ENCODE results near the gene AKAP7. TPM values are rescaled to one million over a fixed set of nuclear protein-coding genes. Genes with fewer than 3 reads are reported as not detected.
A peak's percentile ranks its signal among the peaks of the same experiment; 100 is the strongest.
"Not testable (repeated sequence)": the region's sequence is repeated elsewhere in the genome, so short reads cannot be mapped to it uniquely, and the experiment has no call there.

The AKAP7 gene
- total RNA-seq, 1 donor from 2014 or later: 31.8 TPM

DNA sequence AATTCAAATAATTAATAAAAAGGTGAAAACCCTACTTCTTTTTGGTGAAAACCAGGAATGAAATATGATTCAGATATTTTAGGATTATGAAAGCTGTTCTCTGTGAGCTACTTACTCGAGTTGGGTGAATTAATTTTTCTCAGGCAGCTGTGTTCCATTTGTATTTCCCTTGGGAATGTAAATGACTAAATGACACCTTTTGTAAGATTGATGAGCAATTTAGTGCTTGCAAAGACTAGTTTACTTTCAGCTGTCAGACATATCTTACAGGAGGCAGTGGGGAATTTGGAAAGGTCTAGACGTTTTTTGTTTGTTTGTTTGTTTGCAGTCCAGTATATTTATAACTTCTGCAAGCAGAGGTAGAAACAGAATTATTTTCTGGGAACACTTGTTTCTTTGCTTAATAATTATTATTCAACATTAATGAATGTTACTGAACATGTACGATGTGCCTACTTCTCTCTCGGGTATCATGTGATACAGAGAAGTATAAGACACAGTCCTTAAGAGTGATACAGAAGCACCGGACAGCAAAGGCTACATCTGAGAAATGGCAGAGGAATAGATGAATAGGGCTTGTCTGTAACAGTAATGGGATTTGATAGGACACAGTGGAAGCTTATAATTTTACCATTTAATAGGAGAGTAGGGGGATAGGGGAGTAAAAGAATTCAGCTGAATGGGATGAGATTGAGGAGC, 91.3 kb downstream of the AKAP7 start:
- ATAC-seq (no peak), DNase-seq (ENCODE audit: low spot score) (no peak)
- intact Hi-C loops (cut with DNase I): no loop called here

DNA sequence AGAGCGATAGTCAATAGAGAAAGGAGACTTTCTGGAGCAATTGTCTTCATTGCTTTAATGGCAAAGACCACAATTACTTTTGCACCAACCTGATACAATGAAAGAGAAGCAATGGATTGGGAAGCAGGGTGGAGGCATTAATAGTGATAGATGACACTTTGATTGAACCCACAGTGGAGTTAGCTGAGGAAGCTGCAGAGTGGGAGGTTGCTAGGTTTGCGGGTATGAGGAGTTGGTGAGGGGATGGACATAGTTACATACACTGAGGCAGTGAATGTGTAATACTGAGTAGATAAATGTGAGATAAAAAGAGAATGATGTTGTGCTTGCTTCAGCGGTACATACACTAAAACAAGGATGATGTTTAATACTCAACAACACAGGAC, 91.9 kb downstream of the AKAP7 start:
- intact Hi-C loops (cut with DNase I): no loop called here
- ATAC-seq: no peak
- DNase-seq (ENCODE audit: low spot score): no peak

DNA sequence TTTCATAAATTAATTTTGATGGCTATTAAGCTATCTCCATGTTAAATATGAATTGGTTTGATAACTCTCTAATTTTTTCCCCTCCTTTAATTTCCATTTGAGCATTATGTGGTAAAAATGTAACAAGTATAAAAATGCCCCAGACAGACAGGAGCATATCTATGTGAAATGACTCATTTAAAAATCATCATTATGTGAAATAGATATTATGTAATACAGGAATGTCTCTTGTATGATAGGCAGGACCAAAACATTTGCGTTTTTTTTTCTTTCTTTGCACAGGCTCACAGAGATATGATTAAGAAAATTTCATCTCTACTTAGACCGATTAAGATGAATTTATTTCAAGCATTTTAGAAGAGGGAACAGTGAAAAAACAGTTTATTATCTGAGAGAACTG, 95.8 kb downstream of the AKAP7 start:
- ATAC-seq: no peak
- intact Hi-C loops (cut with DNase I): no loop called here

DNA sequence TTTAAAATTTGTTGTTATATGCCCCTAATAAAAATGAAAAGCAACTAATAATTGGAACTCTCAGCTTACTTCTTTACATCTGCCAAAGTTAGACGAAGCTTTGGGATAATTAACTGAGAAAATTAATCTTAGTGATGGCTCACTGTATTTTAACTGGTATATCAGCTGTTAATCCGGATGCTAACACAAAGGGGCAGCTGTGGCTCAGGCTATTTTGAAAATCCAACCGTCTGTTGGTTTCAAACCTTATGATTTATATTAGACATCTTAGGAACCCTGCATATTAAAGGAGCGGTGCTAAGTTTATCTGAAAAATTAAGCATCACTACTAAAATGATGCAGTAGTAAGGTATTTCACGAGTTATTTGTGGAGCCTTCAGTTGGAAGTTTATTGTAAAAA, 96.6 kb downstream of the AKAP7 start:
- intact Hi-C loops (cut with DNase I): no loop called here
- DNase-seq (ENCODE audit: low spot score) (no peak), ATAC-seq (no peak)

More for the DNA sequence above, 95.8 kb downstream of the AKAP7 start:
- no peak for DNase-seq (ENCODE audit: low spot score)

DNA sequence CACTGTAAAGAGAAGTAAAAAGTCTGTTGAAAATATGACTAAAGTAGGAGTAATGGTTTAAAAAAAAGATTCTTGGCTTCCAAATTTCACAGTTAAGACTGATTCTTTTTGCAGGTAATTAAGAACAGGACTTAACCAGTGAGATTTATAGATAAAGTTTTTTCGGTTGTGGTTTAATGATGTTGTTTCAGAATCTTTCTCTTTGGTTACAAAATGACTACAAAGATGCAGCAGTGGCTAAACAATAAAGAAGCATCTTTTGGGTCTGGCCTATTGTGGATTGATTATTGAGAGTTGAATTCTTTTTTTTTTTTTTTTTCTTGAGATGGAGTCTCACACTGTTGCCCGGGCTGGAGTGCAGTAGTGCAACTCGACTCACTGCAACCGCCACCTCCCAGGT, 109.7 kb downstream of the AKAP7 start:
- no peak for DNase-seq (ENCODE audit: low spot score)
- ATAC-seq: no peak
- intact Hi-C loops (cut with DNase I): no loop called here

DNA sequence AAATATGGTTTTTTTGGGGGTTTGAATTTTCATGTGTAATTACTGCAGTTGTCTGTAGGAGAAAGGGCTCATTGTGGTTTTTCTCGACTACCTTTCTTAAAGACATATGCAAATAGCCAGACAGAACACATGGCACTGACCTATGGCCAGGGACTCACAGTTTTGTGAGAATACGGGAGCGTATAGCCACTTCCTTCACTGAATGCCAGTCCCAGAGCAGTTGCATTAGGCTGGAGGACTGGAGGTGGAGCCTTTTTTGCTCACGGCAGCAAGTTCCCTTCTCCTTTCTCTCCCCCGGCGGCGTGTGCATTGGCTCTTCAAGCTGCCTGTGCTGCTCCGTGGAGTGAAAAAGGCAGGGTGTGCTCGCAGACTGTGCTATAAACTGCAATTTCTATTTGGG, 114.9 kb downstream of the AKAP7 start:
- peak; percentile 90 for ATAC-seq
- intact Hi-C loops (cut with DNase I): no loop called here
- peak; percentile 66 for DNase-seq (ENCODE audit: low spot score)

DNA sequence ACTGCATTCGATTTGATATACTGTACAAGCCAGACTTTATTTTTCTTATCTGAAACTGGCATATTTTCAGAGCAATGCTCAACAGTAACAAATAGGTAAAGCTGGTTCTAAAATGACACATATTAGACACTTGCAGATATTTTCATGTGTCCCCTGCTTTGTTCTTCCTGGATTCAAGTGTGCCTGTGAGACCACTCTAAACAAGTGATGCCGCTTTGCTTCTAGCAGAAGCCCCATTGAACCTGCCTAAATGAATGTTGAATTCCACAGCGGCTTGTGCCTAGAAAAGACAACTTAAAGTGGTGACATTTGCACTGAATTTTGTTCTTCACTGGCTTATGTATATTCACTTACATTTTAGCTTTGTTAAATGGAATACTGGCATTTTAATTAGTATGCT, 115.7 kb downstream of the AKAP7 start:
- ATAC-seq (no peak), DNase-seq (ENCODE audit: low spot score) (no peak)
- intact Hi-C loops (cut with DNase I): no loop called here

DNA sequence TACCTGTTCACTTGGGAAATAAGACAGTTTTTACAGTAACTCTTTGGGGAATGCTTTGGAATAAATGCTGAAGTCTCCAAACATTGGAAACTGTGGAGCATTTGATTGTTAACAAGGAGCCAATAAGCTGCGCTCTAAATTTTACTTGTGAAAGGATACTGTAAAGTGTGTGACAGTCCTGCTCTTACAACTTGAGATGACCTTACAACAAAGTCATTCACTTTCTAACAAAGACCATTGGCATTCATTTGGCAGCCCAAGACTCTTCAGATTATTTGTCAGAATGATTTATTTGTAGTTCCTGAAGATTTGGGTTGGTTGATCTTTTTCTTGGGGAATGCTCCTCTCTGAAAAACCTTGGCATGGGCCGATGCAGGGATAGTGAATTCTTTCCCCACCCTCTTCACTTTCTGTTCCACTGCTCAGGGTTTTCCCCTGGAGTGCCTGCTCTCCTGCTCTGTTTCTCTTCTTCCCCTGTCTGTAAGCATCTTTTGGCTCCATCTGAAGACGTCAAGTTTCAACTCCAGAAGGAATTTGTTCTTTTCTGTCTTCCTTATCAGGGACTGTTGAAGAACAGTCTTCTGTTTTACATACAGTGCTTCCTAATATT, 116.4 kb downstream of the AKAP7 start:
- ATAC-seq (peak; percentile 65), DNase-seq (ENCODE audit: low spot score) (no peak)
- intact Hi-C loops (cut with DNase I): no loop called here

DNA sequence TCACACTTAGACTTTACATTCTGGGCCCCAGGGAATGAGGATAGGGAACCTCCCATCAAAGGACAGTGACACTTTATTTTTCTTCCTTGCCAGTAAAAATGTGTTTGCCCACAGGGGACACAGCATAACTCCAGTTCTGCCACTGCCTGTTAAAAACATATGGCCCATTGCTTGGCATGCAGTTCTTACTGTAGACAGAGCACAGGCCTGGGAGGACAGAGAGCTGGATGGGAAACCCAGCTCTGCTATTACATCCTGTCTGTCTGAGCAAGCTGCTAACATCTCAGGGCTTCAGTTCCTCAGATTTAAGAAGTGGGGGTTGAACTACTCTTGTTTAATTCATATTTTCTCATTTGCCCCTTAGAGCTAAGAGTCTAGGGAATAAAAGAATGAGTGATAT, 120.2 kb downstream of the AKAP7 start:
- intact Hi-C loops (cut with DNase I): no loop called here
- ATAC-seq (no peak), DNase-seq (ENCODE audit: low spot score) (no peak)

DNA sequence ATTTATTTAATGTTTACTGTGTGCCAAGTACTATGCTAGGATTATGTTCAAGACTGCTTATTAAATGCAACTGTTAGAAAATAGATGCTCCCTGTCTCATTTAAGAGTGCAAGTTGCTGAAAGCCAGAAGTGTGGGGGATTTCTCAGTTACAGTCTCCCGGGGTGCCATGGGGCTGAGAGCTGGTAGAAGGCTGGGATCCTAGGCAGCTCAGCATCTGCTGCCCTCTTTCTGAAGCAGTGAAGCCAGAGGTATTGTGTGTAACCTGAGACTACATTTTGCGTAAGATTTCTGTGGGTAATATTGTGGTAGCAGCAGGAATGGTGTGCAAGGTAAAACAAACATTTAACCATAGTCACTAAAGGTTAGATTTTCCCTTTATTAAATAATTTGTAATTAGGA, 120.6 kb downstream of the AKAP7 start:
- ATAC-seq (no peak), DNase-seq (ENCODE audit: low spot score) (no peak)
- intact Hi-C loops (cut with DNase I): no loop called here

DNA sequence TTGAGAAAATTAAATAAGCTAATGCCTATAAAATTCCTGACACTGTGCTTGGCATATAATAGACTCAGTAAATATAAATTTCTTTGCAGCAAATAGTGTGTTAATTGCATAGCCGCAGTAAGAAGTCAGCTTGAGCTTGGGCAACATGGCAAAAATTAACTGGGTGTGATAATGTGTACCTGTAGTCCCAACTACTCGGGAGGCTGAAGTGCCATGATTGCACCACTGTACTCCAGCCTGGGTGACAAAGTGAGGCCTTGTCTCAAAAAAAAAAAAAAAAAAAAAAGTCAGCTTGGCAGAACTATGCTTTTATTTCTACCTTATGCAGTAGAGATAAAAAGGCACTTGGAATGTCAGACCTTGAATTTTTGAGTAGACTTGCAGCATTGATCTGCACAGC, 121.8 kb downstream of the AKAP7 start:
- ATAC-seq (no peak), DNase-seq (ENCODE audit: low spot score) (no peak)
- intact Hi-C loops (cut with DNase I): no loop called here

DNA sequence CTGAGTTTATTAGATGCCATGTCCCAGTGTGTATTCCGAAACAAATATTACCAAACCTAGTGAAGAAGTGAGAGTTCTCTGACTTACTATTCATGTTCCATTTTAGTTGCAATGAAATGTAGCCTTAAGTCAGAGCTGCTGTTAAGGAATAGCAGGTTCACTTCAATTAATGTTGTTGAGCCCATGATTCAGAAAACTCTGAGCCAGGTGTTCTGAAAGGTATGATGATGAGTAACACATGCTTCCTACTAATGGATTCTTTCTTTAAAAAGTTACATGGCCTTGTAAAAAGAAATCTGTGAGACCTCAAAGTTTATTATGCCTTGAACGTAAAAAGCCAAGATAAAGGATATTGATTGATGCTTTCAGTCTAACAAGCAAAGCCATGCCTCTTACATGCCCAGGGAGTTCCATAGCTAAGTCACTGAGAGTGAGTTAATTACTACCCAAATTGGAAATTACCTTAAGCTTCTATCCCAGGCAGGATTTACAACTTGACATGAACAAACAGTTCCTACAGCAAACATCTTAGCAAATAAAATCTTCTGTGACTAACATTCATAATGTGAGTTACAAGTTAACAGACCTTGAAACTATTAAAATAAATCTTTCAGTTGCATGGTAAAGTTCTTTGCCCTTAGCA, 122.9 kb downstream of the AKAP7 start:
- intact Hi-C loops (cut with DNase I): no loop called here
- no peak for DNase-seq (ENCODE audit: low spot score)
- no peak for ATAC-seq

DNA sequence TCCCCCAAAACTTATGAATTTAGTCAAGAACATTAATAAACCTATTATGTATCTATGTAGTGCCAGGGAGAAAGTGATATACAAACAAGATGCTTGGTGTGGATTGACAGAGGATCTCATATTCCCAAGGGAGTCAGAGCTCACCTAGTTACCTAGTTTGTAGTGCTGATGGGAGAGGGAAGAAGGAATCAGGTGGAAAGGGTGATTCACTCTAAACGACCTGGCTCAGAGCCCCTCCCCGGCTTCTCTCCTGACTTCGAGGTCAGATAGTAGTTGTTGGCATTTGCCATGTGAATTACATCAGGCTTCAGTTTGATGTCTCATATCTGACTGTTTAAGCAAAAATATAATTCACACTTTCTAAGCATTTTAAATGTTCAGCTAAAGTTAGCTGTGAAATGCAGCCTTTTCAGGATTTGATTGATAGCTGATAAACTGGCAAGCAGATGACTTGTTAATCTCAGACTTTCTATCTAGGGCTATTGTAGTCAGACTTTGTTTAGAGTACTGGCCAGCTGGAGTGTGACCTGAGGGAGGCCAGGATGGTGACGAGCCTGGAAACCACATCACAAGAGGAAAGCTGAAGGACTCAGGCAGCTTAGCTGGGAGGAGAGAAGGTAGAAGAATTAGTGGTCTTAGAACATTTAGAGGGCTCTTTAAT, 123.7 kb downstream of the AKAP7 start:
- DNase-seq (ENCODE audit: low spot score): no peak
- ATAC-seq: no peak
- intact Hi-C loops (cut with DNase I): no loop called here

DNA sequence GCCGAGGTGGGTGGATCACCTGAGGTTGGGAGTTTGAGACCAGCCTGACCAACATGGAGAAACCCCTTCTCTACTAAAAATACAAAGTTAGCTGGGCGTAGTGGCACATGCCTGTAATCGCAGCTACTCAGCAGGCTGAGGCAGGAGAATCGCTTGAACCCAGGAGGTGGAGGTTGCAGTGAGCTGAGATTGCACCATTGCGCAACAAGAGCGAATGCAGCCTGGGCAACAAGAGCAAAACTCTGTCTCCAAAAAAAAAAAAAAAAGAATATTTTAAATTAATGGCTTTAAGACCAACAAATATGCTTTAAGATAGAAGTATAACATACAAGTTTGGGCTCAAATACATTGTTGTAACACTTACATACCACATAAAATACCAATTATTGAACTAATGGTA, 125.7 kb downstream of the AKAP7 start:
- DNase-seq (ENCODE audit: low spot score); ATAC-seq; intact Hi-C loops (cut with DNase I): not testable (repeated sequence)

DNA sequence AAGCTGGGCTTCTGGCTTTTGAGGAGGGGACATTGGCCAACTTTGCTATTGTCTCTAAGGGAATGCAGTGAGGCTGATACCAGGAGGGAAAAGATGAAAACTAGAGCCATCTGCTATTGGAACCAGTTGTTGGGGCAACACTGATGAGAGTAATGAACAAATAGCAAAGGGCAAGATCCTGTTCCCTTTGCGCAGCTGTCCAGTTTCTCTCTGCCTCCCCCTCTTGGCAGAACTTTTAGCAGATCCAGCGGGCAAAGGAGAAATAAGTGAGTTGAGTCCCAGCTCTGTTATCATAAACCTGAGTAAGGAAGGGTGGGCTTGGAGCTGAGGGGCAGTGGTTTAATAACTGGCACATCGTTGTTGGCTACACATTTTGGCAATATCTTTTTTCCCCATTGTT, 126.8 kb downstream of the AKAP7 start:
- intact Hi-C loops (cut with DNase I): no loop called here
- no peak for ATAC-seq
- no peak for DNase-seq (ENCODE audit: low spot score)

DNA sequence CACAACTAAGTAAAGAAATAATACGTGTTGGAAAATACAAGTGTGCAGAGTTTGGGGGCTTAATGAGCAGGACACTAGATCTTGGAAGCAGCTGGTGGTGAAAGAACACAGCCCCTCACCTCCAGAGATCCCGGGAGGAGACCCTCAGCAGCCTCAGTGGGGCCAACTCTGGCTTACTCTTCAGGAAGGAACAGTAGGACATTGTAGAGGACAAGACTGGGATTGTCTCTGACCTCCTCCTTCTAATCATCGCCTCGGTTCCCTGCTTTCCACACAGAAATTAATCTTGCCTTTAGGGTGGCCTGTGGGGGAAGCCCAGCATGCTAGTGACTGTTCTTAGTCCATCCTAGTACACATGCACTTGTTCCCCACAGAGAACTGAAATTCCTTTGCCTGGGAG, 130.7 kb downstream of the AKAP7 start:
- intact Hi-C loops (cut with DNase I): no loop called here
- ATAC-seq: peak; percentile 91
- no peak for DNase-seq (ENCODE audit: low spot score)

DNA sequence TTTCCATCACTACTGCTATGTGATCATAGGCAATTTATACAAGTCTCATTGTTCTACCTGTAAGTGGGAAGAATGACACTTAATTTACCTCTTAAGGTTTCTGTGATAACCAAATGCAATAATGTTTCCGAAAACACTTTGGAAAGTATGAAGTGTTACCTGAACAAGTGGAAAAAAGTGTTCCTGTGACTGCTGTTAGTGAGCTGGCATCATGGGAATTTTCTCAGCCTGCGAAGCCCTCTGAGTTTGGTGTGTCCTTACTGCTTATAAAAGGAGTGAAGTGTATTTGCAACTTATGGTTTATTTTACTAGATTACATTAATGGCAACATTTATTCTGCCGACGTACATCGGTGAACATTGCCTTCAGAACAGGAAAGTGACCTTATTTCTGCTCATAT, 133.0 kb downstream of the AKAP7 start:
- intact Hi-C loops (cut with DNase I): no loop called here
- ATAC-seq: no peak
- DNase-seq (ENCODE audit: low spot score): no peak

DNA sequence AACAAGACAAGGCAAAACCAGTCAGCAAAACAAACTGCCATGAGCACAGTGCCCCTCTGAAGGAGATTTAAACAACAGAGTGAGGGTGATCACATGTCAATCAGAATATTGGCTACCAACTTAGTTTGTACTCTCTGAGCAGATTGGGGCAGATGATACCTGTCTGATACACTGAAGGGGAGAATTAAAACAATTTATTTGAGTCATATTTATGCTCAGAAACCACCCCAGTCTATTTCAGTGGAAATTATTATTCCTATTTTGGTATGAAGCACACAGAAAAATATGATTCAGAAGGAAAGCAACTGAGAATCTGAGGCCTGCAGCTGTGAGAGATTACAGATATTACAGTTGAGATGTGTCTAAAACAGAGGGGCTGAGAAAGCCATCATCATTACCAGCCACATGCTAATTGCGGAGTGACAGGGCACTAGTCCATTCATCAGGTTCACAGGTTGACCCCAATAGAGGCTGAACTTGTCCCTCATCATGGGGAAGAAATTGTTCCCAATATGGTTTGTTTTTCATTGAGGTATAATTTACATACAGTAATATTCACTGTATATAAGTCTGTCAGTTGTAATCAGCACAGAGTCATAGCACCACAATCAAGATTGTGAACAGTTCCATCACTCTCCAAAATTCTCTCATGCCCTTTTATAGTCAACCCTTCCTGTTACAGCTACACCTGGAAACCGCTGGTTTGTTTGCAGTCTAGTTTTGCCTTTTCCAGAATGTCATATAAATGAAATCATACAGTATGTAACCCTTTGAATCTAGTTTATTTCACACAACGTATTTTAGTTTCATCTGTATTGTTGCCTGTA, 134.5 kb downstream of the AKAP7 start:
- intact Hi-C loops (cut with DNase I): no loop called here
- ATAC-seq (no peak), DNase-seq (ENCODE audit: low spot score) (no peak)

DNA sequence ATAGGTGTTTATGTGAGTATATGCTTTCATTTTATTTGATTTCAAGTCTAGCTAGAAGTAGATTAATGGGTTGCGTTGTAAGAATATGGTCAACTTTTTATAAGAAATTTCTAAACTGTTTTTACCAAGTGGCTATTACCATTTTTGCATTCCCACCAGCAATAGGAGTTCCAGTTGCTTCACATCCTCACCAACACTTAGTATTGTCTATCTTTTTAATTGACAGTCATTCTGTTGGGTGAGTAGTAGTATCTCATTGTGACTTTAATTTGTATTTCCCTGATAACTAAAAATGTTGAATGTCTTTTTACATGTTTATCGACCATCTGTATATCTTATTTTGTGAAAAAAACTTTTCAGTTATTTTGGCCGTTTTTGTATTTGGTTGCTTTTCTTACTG, 135.3 kb downstream of the AKAP7 start:
- DNase-seq (ENCODE audit: low spot score): no peak
- no peak for ATAC-seq
- intact Hi-C loops (cut with DNase I): no loop called here

Data from sciatic nerve (tissue), 2 donors.